Type B pancreatic cell (in vitro differentiated cells): ENCODE data around the gene IER2. TPM values are rescaled to one million over a fixed set of nuclear protein-coding genes. Genes with fewer than 3 reads are reported as not detected.
"Not testable (repeated sequence)": the region's sequence is repeated elsewhere in the genome, so short reads cannot be mapped to it uniquely, and the experiment has no call there.

ENCODE experiments used
- DNase-seq: peaks from one replicate; pipeline ENCODE4 v3.0.0; 2021; ENCODE audit warnings: mixed read lengths; ENCODE audit not compliant: unreplicated experiment; ENCODE audit errors: extremely low spot score
- H3K27ac Mint-ChIP-seq: 2 replicates; pipeline ENCODE4 v1.8.0; 2021; ENCODE audit warnings: mild to moderate bottlenecking, mixed read lengths
- H3K27me3 Mint-ChIP-seq: 2 replicates; pipeline ENCODE4 v1.8.0; 2021; ENCODE audit warnings: mixed read lengths
- H3K36me3 Mint-ChIP-seq: 2 replicates; pipeline ENCODE4 v1.8.0; 2021; ENCODE audit warnings: mixed read lengths
- H3K4me1 Mint-ChIP-seq: one replicate; pipeline ENCODE4 v1.8.0; 2021; ENCODE audit warnings: mixed read lengths; ENCODE audit not compliant: unreplicated experiment
- H3K4me3 Mint-ChIP-seq: 2 replicates; pipeline ENCODE4 v1.8.0; 2021; ENCODE audit warnings: mild to moderate bottlenecking, mixed read lengths
- H3K9me3 Mint-ChIP-seq: 2 replicates; pipeline ENCODE4 v1.8.0; 2021; ENCODE audit warnings: mixed read lengths
- CTCF ChIP-seq: fragments of 200-600 bp; sonication (generic); conservative IDR thresholded peaks from 2 replicates; pipeline ENCODE4 v1.5.0; 2021; ENCODE audit warnings: antibody characterized with exemption, mild to moderate bottlenecking
- total RNA-seq: library from RNA; stranded (reverse); gene quantifications from 2 replicates; pipeline ENCODE4 v1.2.1, GENCODE V29; 2021; ENCODE audit warnings: low replicate concordance

The IER2 gene
- total RNA-seq, 1 donor from 2014 or later, result 103 TPM

GRCh38 chr19:13169769-13170168 lies 19.6 kb downstream of the IER2 start:
- H3K36me3 Mint-ChIP-seq, result no peaks in the 10 kb centered on the region
- no peaks in the 10 kb centered on the region for H3K27me3 Mint-ChIP-seq
- peak overlapping the region; percentile 93 for H3K27ac Mint-ChIP-seq
- TF ChIP-seq CTCF, result no peak
- H3K9me3 Mint-ChIP-seq, result no peaks in the 10 kb centered on the region
- no peak for DNase-seq
- peaks cover 31% of the 10 kb centered on the region for H3K4me1 Mint-ChIP-seq
- H3K4me3 Mint-ChIP-seq, result peak overlapping the region; percentile 54

GRCh38 chr19:13171146-13171545 lies 20.9 kb downstream of the IER2 start:
- DNase-seq, result no peak
- no peaks in the 10 kb centered on the region for H3K9me3 Mint-ChIP-seq
- peak overlapping the region; percentile 40 for H3K4me3 Mint-ChIP-seq
- peaks cover 27% of the 10 kb centered on the region for H3K4me1 Mint-ChIP-seq
- no peaks in the 10 kb centered on the region for H3K36me3 Mint-ChIP-seq
- no peak for TF ChIP-seq CTCF
- peak overlapping the region; percentile 87 for H3K27ac Mint-ChIP-seq
- H3K27me3 Mint-ChIP-seq, result no peaks in the 10 kb centered on the region

- H3K4me1 Mint-ChIP-seq, result peaks cover 16% of the 10 kb centered on the region
These were observed 22.3 kb downstream of the IER2 start for GRCh38 chr19:13172346-13173138.

GRCh38 chr19:13173139-13173737 lies 23.0 kb downstream of the IER2 start:
- Mint-ChIP-seq H3K27ac (peak overlapping the region; percentile 26), H3K27me3 (no peaks in the 10 kb centered on the region), H3K4me3 (no peak overlapping the region), H3K36me3 (no peaks in the 10 kb centered on the region), H3K4me1 (peaks cover 12% of the 10 kb centered on the region), H3K9me3 (no peaks in the 10 kb centered on the region)
- no peak for TF ChIP-seq CTCF
- no peak for DNase-seq

More at GRCh38 chr19:13172346-13173138, 22.3 kb downstream of the IER2 start:
- no peak for TF ChIP-seq CTCF
- Mint-ChIP-seq H3K9me3 (no peaks in the 10 kb centered on the region), H3K36me3 (no peaks in the 10 kb centered on the region), H3K27me3 (no peaks in the 10 kb centered on the region), H3K27ac (peak overlapping the region; percentile 84), H3K4me3 (peak overlapping the region; percentile 60)
- no peak for DNase-seq

GRCh38 chr19:13176345-13176744 lies 26.1 kb downstream of the IER2 start:
- H3K27ac Mint-ChIP-seq, result no peak overlapping the region
- no peaks in the 10 kb centered on the region for H3K9me3 Mint-ChIP-seq
- TF ChIP-seq CTCF, result no peak
- DNase-seq, result no peak
- H3K4me1 Mint-ChIP-seq, result peaks cover 12% of the 10 kb centered on the region
- H3K36me3 Mint-ChIP-seq, result no peaks in the 10 kb centered on the region
- no peaks in the 10 kb centered on the region for H3K27me3 Mint-ChIP-seq
- H3K4me3 Mint-ChIP-seq, result no peak overlapping the region

GRCh38 chr19:13177584-13177983 lies 27.4 kb downstream of the IER2 start:
- DNase-seq, H3K4me1 Mint-ChIP-seq, H3K4me3 Mint-ChIP-seq, H3K27ac Mint-ChIP-seq, H3K27me3 Mint-ChIP-seq, H3K36me3 Mint-ChIP-seq, H3K9me3 Mint-ChIP-seq: not testable (repeated sequence)

GRCh38 chr19:13178291-13178690 lies 28.1 kb downstream of the IER2 start:
- H3K4me3 Mint-ChIP-seq, H3K36me3 Mint-ChIP-seq, H3K9me3 Mint-ChIP-seq, DNase-seq, H3K4me1 Mint-ChIP-seq, H3K27ac Mint-ChIP-seq, H3K27me3 Mint-ChIP-seq: not testable (repeated sequence)
